ENCODE data around the gene TMEM174.

TMEM174 gene

GRCh38 chr5:73136055-73136562, 36.9 kb upstream of the TMEM174 start:
- H3K79me2 ChIP-seq (ENCODE audit: control insufficient read depth, insufficient read depth, low read length, unreplicated experiment): no peaks in the 10 kb centered on the region
- H3K4me3 ChIP-seq (ENCODE audit: low read depth, low read length): no peak overlapping the region
- H2AFZ ChIP-seq (ENCODE audit: low read length, unreplicated experiment): no peak overlapping the region
- no peak overlapping the region for H3K27ac ChIP-seq (ENCODE audit: low read depth, low read length)
- H3K36me3 ChIP-seq (ENCODE audit: insufficient read depth, low read length): no peaks in the 10 kb centered on the region
- H3K4me1 ChIP-seq (ENCODE audit: control insufficient read depth, insufficient read depth, low read length, unreplicated experiment): no peaks in the 10 kb centered on the region
- H3K27me3 ChIP-seq (ENCODE audit: insufficient read depth, low read length): no peaks in the 10 kb centered on the region

- H3K79me2 ChIP-seq (ENCODE audit: control insufficient read depth, insufficient read depth, low read length, unreplicated experiment): no peaks in the 10 kb centered on the region
- H3K27ac ChIP-seq (ENCODE audit: low read depth, low read length): no peak overlapping the region
- no peak overlapping the region for H2AFZ ChIP-seq (ENCODE audit: low read length, unreplicated experiment)
These were observed 35.1 kb upstream of the TMEM174 start for GRCh38 chr5:73137563-73138530.

GRCh38 chr5:73139485-73139884, 33.5 kb upstream of the TMEM174 start:
- no peak overlapping the region for H3K27ac ChIP-seq (ENCODE audit: low read depth, low read length)
- no peaks in the 10 kb centered on the region for H3K4me1 ChIP-seq (ENCODE audit: control insufficient read depth, insufficient read depth, low read length, unreplicated experiment)
- H3K27me3 ChIP-seq (ENCODE audit: insufficient read depth, low read length): no peaks in the 10 kb centered on the region
- no peaks in the 10 kb centered on the region for H3K36me3 ChIP-seq (ENCODE audit: insufficient read depth, low read length)
- H2AFZ ChIP-seq (ENCODE audit: low read length, unreplicated experiment): no peak overlapping the region
- H3K79me2 ChIP-seq (ENCODE audit: control insufficient read depth, insufficient read depth, low read length, unreplicated experiment): no peaks in the 10 kb centered on the region
- no peak overlapping the region for H3K4me3 ChIP-seq (ENCODE audit: low read depth, low read length)

More at GRCh38 chr5:73137563-73138530, 35.1 kb upstream of the TMEM174 start:
- Histone ChIP-seq H3K4me1 (ENCODE audit: control insufficient read depth, insufficient read depth, low read length, unreplicated experiment) (no peaks in the 10 kb centered on the region), H3K4me3 (ENCODE audit: low read depth, low read length) (no peak overlapping the region), H3K36me3 (ENCODE audit: insufficient read depth, low read length) (no peaks in the 10 kb centered on the region), H3K27me3 (ENCODE audit: insufficient read depth, low read length) (no peaks in the 10 kb centered on the region)

- Histone ChIP-seq H2AFZ (ENCODE audit: low read length, unreplicated experiment) (no peak overlapping the region), H3K27ac (ENCODE audit: low read depth, low read length) (no peak overlapping the region), H3K4me3 (ENCODE audit: low read depth, low read length) (no peak overlapping the region), H3K27me3 (ENCODE audit: insufficient read depth, low read length) (no peaks in the 10 kb centered on the region), H3K79me2 (ENCODE audit: control insufficient read depth, insufficient read depth, low read length, unreplicated experiment) (no peaks in the 10 kb centered on the region), H3K4me1 (ENCODE audit: control insufficient read depth, insufficient read depth, low read length, unreplicated experiment) (no peaks in the 10 kb centered on the region), H3K36me3 (ENCODE audit: insufficient read depth, low read length) (no peaks in the 10 kb centered on the region)
These were observed 32.2 kb upstream of the TMEM174 start for GRCh38 chr5:73140801-73141200.

- Histone ChIP-seq H3K27ac (ENCODE audit: low read depth, low read length) (no peak overlapping the region), H3K27me3 (ENCODE audit: insufficient read depth, low read length) (no peaks in the 10 kb centered on the region), H2AFZ (ENCODE audit: low read length, unreplicated experiment) (no peak overlapping the region), H3K36me3 (ENCODE audit: insufficient read depth, low read length) (no peaks in the 10 kb centered on the region), H3K4me3 (ENCODE audit: low read depth, low read length) (no peak overlapping the region), H3K79me2 (ENCODE audit: control insufficient read depth, insufficient read depth, low read length, unreplicated experiment) (no peaks in the 10 kb centered on the region), H3K4me1 (ENCODE audit: control insufficient read depth, insufficient read depth, low read length, unreplicated experiment) (no peaks in the 10 kb centered on the region)
These were observed 31.0 kb upstream of the TMEM174 start for GRCh38 chr5:73142035-73142434.

GRCh38 chr5:73143716-73144115, 29.3 kb upstream of the TMEM174 start:
- Histone ChIP-seq H3K4me3 (ENCODE audit: low read depth, low read length) (no peak overlapping the region), H3K4me1 (ENCODE audit: control insufficient read depth, insufficient read depth, low read length, unreplicated experiment) (no peaks in the 10 kb centered on the region), H2AFZ (ENCODE audit: low read length, unreplicated experiment) (no peak overlapping the region), H3K27ac (ENCODE audit: low read depth, low read length) (no peak overlapping the region), H3K79me2 (ENCODE audit: control insufficient read depth, insufficient read depth, low read length, unreplicated experiment) (no peaks in the 10 kb centered on the region), H3K36me3 (ENCODE audit: insufficient read depth, low read length) (no peaks in the 10 kb centered on the region), H3K27me3 (ENCODE audit: insufficient read depth, low read length) (no peaks in the 10 kb centered on the region)

- no peaks in the 10 kb centered on the region for H3K4me1 ChIP-seq (ENCODE audit: control insufficient read depth, insufficient read depth, low read length, unreplicated experiment)
- no peaks in the 10 kb centered on the region for H3K79me2 ChIP-seq (ENCODE audit: control insufficient read depth, insufficient read depth, low read length, unreplicated experiment)
- H3K36me3 ChIP-seq (ENCODE audit: insufficient read depth, low read length): no peaks in the 10 kb centered on the region
- H2AFZ ChIP-seq (ENCODE audit: low read length, unreplicated experiment): no peak overlapping the region
- H3K27ac ChIP-seq (ENCODE audit: low read depth, low read length): no peak overlapping the region
- H3K4me3 ChIP-seq (ENCODE audit: low read depth, low read length): no peak overlapping the region
- H3K27me3 ChIP-seq (ENCODE audit: insufficient read depth, low read length): no peaks in the 10 kb centered on the region
These were observed 23.5 kb upstream of the TMEM174 start for GRCh38 chr5:73149540-73149939.

- Histone ChIP-seq H3K4me1 (ENCODE audit: control insufficient read depth, insufficient read depth, low read length, unreplicated experiment) (no peaks in the 10 kb centered on the region), H2AFZ (ENCODE audit: low read length, unreplicated experiment) (no peak overlapping the region)
These were observed 22.1 kb upstream of the TMEM174 start for GRCh38 chr5:73150876-73151275.

GRCh38 chr5:73151766-73152410, 21.1 kb upstream of the TMEM174 start:
- H3K27me3 ChIP-seq (ENCODE audit: insufficient read depth, low read length): no peaks in the 10 kb centered on the region
- H3K4me3 ChIP-seq (ENCODE audit: low read depth, low read length): no peak overlapping the region
- H3K36me3 ChIP-seq (ENCODE audit: insufficient read depth, low read length): no peaks in the 10 kb centered on the region
- H3K79me2 ChIP-seq (ENCODE audit: control insufficient read depth, insufficient read depth, low read length, unreplicated experiment): no peaks in the 10 kb centered on the region
- H3K27ac ChIP-seq (ENCODE audit: low read depth, low read length): no peak overlapping the region
- H2AFZ ChIP-seq (ENCODE audit: low read length, unreplicated experiment): no peak overlapping the region
- no peaks in the 10 kb centered on the region for H3K4me1 ChIP-seq (ENCODE audit: control insufficient read depth, insufficient read depth, low read length, unreplicated experiment)

More at GRCh38 chr5:73150876-73151275, 22.1 kb upstream of the TMEM174 start:
- Histone ChIP-seq H3K79me2 (ENCODE audit: control insufficient read depth, insufficient read depth, low read length, unreplicated experiment) (no peaks in the 10 kb centered on the region), H3K27me3 (ENCODE audit: insufficient read depth, low read length) (no peaks in the 10 kb centered on the region), H3K4me3 (ENCODE audit: low read depth, low read length) (no peak overlapping the region), H3K36me3 (ENCODE audit: insufficient read depth, low read length) (no peaks in the 10 kb centered on the region), H3K27ac (ENCODE audit: low read depth, low read length) (no peak overlapping the region)

GRCh38 chr5:73152411-73153388, 20.3 kb upstream of the TMEM174 start:
- H3K4me1 ChIP-seq (ENCODE audit: control insufficient read depth, insufficient read depth, low read length, unreplicated experiment): no peaks in the 10 kb centered on the region
- no peak overlapping the region for H3K4me3 ChIP-seq (ENCODE audit: low read depth, low read length)
- no peaks in the 10 kb centered on the region for H3K27me3 ChIP-seq (ENCODE audit: insufficient read depth, low read length)
- no peaks in the 10 kb centered on the region for H3K79me2 ChIP-seq (ENCODE audit: control insufficient read depth, insufficient read depth, low read length, unreplicated experiment)
- no peak overlapping the region for H3K27ac ChIP-seq (ENCODE audit: low read depth, low read length)
- H2AFZ ChIP-seq (ENCODE audit: low read length, unreplicated experiment): no peak overlapping the region
- H3K36me3 ChIP-seq (ENCODE audit: insufficient read depth, low read length): no peaks in the 10 kb centered on the region

Measured in ACC112 (cell line).